SHP77 (cell line): Measurements from ENCODE around the gene PDE3A.
A peak's percentile ranks its signal among the peaks of the same experiment; 100 is the strongest.
"Not testable (repeated sequence)": the region's sequence is repeated elsewhere in the genome, so short reads cannot be mapped to it uniquely, and the experiment has no call there.

Experiments used
- DNase-seq, 2 experiments: peaks; one replicate each; lab custom pipeline; 2025; lab: John Stamatoyannopoulos, UW

Gene PDE3A

DNA sequence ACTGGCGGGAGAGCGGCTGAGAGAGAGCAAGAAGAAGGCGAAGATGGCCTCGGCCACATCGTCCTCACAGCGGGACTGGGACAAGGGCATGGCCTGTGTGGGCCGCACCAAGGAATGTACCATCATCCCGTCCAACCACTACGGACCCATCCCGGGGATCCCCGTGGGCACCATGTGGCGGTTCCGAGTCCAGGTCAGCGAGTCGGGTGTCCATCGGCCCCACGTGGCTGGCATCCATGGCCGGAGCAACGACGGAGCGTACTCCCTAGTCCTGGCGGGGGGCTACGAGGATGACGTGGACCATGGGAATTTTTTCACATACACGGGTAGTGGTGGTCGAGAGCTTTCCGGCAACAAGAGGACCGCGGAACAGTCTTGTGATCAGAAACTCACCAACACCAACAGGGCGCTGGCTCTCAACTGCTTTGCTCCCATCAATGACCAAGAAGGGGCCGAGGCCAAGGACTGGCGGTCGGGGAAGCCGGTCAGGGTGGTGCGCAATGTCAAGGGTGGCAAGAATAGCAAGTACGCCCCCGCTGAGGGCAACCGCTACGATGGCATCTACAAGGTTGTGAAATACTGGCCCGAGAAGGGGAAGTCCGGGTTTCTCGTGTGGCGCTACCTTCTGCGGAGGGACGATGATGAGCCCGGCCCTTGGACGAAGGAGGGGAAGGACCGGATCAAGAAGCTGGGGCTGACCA, 183.6 kb downstream of the PDE3A start:
- not testable (repeated sequence) for DNase-seq

DNA sequence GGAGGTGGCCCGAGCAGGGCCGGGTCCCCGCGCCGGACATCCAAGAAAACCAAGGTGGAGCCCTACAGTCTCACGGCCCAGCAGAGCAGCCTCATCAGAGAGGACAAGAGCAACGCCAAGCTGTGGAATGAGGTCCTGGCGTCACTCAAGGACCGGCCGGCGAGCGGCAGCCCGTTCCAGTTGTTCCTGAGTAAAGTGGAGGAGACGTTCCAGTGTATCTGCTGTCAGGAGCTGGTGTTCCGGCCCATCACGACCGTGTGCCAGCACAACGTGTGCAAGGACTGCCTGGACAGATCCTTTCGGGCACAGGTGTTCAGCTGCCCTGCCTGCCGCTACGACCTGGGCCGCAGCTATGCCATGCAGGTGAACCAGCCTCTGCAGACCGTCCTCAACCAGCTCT, 184.2 kb downstream of the PDE3A start:
- not testable (repeated sequence) for DNase-seq

DNA sequence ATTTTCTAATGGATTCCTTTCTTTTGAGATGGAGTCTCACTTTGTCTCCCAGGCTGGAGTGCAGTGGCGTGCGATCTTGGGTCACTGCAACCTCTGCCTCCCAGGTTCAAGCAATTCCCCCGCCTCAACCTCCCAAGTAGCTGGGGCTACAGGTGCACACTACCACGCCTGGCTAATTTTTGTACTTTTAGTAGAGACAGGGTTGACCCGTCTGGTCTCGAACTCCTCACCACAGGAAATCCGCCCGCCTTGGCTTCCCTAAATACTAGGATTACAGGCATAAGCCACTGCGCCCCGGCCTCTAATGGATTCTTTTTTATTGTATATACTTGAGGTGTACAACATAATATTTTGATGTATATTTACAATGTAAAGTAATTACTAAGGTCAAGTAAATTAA, 186.7 kb downstream of the PDE3A start:
- DNase-seq = no peak

DNA sequence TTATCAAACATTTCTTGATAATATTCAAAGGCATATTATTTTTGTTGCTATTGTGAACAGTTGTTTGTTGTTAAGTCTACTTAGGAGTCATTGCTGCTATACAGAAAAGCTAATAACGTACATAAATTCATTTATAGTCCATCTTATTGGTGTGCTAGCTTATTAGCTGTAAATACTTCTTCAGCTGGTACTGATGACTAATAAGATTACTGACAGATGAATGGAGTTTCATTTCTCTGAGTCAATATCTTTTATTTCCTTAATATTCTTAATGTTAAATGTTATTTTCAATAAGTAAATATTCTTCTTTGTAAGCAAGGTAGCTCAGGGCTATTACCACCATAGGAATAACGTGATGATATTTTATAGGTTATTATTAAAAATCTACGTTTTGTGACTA, 187.4 kb downstream of the PDE3A start:
- no peak for DNase-seq

- DNase-seq = no peak
Observed at GRCh38 chr12:20557096-20557495, 188.8 kb downstream of the PDE3A start.

GRCh38 chr12:20560935-20561334, 192.6 kb downstream of the PDE3A start:
- DNase-seq = no peak

GRCh38 chr12:20561871-20562270, 193.5 kb downstream of the PDE3A start:
- no peak for DNase-seq

DNA sequence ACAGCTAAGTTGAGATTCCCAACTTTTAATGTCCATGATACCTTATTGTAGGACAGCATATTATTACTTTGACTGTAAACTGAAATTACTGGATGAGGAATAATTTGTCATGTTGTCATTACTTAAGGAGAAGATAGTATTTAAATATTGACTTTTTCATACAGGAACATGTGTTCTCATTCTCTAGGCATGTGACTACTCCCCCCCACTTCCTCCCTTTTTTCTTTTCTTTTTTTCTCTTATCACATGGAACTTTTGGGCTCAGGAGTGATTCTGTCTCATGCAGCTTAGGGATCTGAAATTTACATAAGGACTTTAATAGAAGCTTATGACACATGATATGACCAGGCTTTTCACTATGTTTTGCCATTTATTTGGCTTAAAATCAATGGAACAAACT, 199.1 kb downstream of the PDE3A start:
- DNase-seq = no peak

DNA sequence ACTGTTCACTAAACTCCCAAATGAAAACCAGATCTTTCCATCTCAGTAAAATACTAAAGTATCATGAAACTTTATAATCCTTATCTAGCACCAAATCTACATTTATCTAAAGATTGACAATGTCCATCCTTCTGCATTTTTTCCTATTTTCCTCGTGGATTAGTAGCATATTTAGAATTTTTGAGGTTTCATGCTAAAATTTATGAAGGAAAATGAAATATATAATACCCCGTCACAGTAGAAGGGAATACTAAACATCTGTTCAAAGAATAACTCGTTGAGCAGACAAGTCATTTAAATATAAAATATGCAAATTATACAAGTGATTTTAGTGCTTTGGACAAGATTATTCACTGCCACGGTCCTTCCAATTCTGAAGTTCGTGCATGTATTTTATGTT, 204.1 kb downstream of the PDE3A start:
- no peak for DNase-seq

- no peak for DNase-seq
Observed at GRCh38 chr12:20576528-20576927, 208.2 kb downstream of the PDE3A start.

GRCh38 chr12:20577054-20577453, 208.7 kb downstream of the PDE3A start:
- DNase-seq = no peak

DNA sequence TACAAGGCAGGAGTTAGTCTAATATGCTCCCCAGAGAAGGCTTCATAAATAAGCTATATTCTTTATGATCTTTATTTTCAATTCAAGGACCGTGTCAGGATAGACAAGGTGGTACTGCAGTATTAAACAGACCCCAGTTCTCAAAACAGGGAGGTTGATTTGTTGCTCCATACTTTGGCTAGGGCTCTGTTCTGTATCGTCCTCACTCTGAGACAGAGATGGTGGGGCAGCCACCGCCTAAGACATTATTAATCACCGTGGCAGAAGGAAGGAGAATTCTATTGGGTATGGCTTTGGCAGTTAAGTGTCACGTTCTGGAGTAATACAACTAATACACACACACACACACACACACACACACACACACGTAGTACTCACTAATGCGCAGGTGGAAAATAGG, 209.8 kb downstream of the PDE3A start:
- no peak for DNase-seq

DNA sequence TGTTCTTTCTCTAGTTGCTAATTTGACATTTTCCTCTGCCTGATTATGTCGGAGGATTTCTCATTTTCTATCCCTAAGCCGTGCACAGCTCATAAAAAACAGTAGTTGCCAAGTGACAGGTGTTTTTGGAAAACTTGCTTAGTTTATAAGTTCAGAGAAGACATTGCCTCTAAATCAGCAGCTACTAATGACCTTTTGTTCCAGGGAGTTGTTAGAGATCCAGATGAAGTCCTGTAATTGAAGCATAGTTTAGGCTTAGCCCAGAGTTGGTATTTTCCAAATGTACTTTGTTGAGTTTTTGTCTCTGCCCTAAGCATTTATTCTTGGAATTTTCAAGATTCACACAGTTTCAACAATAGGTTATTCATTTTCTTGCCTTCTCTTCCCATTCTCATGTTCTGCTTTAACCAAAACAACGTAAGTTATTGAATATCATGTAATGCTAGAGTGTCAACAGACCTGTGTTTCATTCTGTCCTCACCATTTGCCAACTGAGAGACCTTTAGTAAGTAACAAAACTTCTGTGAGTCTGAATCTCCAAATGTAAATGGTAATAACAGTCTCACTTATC, 216.8 kb downstream of the PDE3A start:
- DNase-seq = no peak

GRCh38 chr12:20585913-20586312, 217.6 kb downstream of the PDE3A start:
- DNase-seq = no peak

GRCh38 chr12:20588042-20588441, 219.7 kb downstream of the PDE3A start:
- peak; percentile 55 to 63 for DNase-seq

- DNase-seq = no peak
Observed at GRCh38 chr12:20590570-20590969, 222.2 kb downstream of the PDE3A start.

DNA sequence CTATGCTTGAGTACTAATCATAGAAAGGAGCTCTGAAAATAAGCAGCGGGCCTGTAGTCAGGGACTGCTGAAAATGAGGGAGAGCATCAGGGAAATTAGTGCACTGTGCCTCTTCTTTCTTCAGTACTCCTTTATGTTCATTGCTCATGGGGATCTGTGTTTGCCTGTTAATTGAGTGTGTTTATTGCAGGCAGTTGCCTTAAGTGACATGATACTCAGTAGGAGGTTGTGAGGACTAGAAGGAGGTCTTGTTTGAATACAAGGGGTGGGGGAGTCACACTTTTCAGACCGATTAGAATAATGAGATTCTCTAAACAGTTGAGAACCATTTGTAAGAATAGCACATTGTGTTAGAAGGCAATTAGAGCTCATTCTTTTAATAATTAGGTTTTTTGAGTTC, 224.2 kb downstream of the PDE3A start:
- no peak for DNase-seq

DNA sequence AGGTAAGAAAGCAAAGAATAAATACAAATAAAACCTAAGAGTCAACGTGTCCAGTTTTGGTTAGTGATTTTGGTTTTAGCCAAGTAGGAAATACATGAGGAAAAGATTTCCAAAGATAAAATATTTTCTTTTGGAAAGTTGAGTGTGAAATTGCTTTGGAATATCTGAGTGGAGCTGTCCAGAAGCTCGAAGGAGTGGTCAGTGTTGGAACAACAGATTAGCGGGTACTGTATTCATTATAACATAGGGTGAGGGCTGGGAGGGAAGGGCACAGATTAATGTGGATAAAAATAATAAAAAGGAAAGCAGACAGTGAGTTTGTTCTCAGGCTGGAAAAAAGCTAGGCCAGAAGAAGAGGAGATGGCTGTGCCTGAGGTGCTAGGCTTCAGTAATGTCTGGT, 225.3 kb downstream of the PDE3A start:
- DNase-seq = no peak

DNA sequence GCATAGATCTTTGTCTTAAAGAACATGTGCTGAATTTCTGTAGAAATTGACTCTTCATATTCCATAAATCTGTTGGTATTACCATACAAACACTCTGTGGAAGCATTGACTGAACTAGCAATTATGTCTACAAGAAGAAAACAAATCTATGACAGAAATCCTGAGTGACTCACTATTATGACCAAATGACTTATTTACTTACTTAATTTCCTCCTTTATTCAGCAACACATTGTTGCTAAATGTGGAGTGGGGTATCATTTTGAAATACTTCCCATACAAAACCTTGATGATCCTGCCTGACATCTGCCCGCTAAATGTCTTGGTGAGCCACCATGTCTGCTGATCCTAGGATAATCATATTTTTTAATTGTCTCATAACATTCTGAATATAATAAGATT, 227.7 kb downstream of the PDE3A start:
- no peak for DNase-seq

DNA sequence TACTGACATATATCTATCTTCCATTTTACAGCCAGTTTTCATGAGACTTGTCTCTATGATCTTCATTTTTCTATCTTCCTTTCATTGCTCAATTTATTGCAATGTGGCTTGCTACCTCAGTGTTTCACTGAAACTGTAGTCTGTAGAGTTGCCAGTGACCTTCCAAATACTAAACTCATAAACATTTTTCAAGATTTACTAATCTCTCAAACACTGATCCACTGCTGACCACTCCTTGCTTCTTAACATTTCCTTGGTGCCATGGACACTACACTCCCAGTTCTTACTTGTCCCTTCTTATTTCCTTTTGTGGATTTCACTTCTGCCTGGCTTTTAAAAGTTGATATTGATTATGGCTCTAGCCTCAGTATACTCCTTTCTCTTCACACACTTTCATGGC, 231.4 kb downstream of the PDE3A start:
- DNase-seq = no peak

DNA sequence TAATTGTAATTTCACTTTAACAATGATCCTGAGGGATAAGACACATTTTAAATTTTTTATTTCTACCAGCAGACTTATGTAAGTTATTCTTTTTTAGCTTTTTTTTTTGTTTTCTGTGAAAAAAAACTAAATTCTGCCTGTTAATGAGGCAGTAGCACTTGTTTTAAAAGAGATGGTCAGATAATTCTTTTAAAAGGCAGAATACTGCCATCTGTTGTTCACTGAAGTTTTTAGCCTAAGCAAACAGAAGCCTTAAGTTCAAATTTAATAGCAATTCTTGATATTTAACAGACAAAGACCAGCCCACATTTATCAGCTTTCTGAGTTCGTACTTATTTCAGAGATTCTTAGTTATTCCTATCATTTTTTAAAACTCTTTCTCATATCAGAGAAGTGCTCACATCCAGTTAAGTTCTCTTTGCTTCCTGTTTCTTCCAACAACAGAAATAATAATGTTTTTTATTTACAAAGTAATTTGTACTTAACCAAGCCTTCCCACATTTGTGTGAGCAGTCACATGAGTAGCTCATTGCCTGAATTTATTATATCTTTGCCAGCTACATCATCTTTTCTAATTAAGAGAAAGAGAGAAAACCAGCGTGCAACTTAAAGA, 233.4 kb downstream of the PDE3A start:
- DNase-seq = no peak

GRCh38 chr12:20602641-20603391, 234.5 kb downstream of the PDE3A start:
- DNase-seq = no peak
